Bronchial epithelial cell (primary cell): Measurements from ENCODE around the gene E2F7. TPM values are rescaled to one million over a fixed set of nuclear protein-coding genes. Genes with fewer than 3 reads are reported as not detected.

Experiments used
- DNase-seq: peaks from one replicate; pipeline ENCODE4 v3.0.0-alpha.2; 2010; ENCODE audit warnings: low read depth
- FAIRE-seq: peaks from 2 replicates; lab custom pipeline; 2011; peaks lifted over from hg19 to GRCh38; lab: Jason Lieb, UNC
- H3K27me3 ChIP-seq: 2 replicates; pipeline ENCODE4 v1.5.1; 2011; ENCODE audit warnings: low read length; ENCODE audit not compliant: control insufficient read depth, insufficient read depth
- H3K36me3 ChIP-seq: 2 replicates; pipeline ENCODE4 v1.5.1; 2011; ENCODE audit warnings: low read length; ENCODE audit not compliant: control insufficient read depth, insufficient read depth
- H3K4me3 ChIP-seq: 2 replicates; pipeline ENCODE4 v1.5.1; 2011; ENCODE audit warnings: mild to moderate bottlenecking, low read depth, low read length, control low read depth
- total RNA-seq: library from RNA; depleted of rRNA; stranded (reverse); fragments of >200 nt; gene quantifications from 2 replicates; pipeline ENCODE4 v1.2.1, GENCODE V29; 2014
- TF ChIP-seq, protein P1 (sequence below): IDR thresholded peaks from 2 replicates; pipeline ENCODE4 v1.5.1; 2011; ENCODE audit warnings: mild to moderate bottlenecking, moderate library complexity, low read length, control low read depth, inconsistent platforms; ENCODE audit not compliant: insufficient read depth, severe bottlenecking

E2F7 gene
- total RNA-seq, 1 donor from 2014 or later = 3.4 TPM

- H3K4me3 ChIP-seq = no peak overlapping the region
- peak; percentile 81 for DNase-seq
- FAIRE-seq = no peak
- H3K27me3 ChIP-seq = no peaks in the 10 kb centered on the region
- peaks cover 10% of the 10 kb centered on the region for H3K36me3 ChIP-seq
- TF ChIP-seq, protein P1, sequence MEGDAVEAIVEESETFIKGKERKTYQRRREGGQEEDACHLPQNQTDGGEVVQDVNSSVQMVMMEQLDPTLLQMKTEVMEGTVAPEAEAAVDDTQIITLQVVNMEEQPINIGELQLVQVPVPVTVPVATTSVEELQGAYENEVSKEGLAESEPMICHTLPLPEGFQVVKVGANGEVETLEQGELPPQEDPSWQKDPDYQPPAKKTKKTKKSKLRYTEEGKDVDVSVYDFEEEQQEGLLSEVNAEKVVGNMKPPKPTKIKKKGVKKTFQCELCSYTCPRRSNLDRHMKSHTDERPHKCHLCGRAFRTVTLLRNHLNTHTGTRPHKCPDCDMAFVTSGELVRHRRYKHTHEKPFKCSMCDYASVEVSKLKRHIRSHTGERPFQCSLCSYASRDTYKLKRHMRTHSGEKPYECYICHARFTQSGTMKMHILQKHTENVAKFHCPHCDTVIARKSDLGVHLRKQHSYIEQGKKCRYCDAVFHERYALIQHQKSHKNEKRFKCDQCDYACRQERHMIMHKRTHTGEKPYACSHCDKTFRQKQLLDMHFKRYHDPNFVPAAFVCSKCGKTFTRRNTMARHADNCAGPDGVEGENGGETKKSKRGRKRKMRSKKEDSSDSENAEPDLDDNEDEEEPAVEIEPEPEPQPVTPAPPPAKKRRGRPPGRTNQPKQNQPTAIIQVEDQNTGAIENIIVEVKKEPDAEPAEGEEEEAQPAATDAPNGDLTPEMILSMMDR = peak; percentile 69
Observed at GRCh38 chr12:77049767-77050353, 15.5 kb downstream of the E2F7 start.

GRCh38 chr12:77047341-77048109, 17.8 kb downstream of the E2F7 start:
- TF ChIP-seq, protein P1 = no peak
- FAIRE-seq = no peak
- no peaks in the 10 kb centered on the region for H3K27me3 ChIP-seq
- peaks cover 15% of the 10 kb centered on the region for H3K36me3 ChIP-seq
- no peak for DNase-seq
- no peak overlapping the region for H3K4me3 ChIP-seq

DNA sequence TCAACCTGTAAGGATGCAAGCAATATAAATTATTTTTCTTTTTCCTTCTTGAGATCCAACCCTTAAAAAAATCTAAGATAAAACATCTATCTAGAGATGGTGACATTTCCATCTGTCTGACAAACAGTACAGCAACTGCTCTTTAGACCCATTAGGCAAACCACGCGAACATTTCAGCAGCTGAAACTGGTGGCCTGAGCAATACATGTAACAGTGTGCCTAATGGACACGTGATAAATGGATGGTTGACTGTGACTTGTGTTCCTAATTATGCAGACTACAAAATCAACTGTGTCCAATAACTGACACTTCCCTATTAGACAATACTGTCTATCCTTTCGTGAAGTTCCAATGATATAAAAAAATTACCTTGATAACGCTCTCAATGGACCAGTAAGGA, 18.9 kb downstream of the E2F7 start:
- no peaks in the 10 kb centered on the region for H3K27me3 ChIP-seq
- FAIRE-seq = no peak
- H3K4me3 ChIP-seq = no peak overlapping the region
- H3K36me3 ChIP-seq = peaks cover 15% of the 10 kb centered on the region
- TF ChIP-seq, protein P1 = no peak
- DNase-seq = no peak

- TF ChIP-seq, protein P1 = no peak
Observed at GRCh38 chr12:77045183-77045582, 20.2 kb downstream of the E2F7 start.

DNA sequence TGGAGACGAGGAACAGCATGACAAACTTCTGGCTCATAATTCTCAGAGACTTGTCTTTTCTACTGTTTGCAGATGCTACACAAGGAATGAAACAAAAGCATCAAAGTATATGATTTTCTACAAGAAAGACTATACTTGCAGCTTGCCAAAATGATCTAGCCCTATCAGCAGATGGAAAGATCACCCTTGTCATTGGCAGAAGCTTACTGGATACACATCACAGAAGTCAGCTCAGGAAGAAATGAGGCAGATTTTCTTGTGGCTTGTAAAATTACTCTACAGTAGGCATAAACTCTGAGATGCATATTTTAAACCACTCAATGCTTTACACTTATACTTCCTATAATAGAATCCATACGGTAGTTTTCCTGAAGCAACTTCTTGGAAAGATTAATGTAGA, 20.6 kb downstream of the E2F7 start:
- DNase-seq = no peak
- Histone ChIP-seq H3K27me3 (no peaks in the 10 kb centered on the region), H3K4me3 (no peak overlapping the region), H3K36me3 (peaks cover 15% of the 10 kb centered on the region)
- no peak for FAIRE-seq
- TF ChIP-seq, protein P1 = no peak

More at GRCh38 chr12:77045183-77045582, 20.2 kb downstream of the E2F7 start:
- Histone ChIP-seq H3K4me3 (no peak overlapping the region), H3K27me3 (no peaks in the 10 kb centered on the region), H3K36me3 (peaks cover 15% of the 10 kb centered on the region)
- FAIRE-seq (no peak), DNase-seq (no peak)

DNA sequence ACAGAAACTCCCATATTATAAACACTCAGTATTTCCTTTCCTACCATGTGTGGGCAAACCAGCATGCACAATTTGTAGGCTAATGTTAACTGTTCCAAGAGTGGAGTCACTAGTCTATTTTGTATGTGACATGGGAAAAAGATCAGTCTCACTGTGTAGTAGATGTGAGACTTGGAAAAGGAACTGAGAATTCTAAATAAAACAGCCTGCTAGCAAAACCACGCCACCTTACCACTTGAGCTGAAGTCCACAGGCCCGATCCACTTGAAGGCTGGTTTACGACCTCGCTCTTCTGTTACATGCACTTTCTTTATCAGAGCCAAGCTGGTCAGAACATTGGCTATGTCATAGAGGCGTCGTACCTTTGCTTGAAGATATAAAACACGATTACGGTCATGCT, 22.5 kb downstream of the E2F7 start:
- Histone ChIP-seq H3K36me3 (peaks cover 10% of the 10 kb centered on the region), H3K27me3 (no peaks in the 10 kb centered on the region), H3K4me3 (no peak overlapping the region)
- TF ChIP-seq, protein P1 = no peak
- DNase-seq = no peak
- FAIRE-seq = no peak
